ENCODE measurements around the gene MMP23B. TPM values are rescaled to one million over a fixed set of nuclear protein-coding genes. Genes with fewer than 3 reads are reported as not detected.
A peak's percentile ranks its signal among the peaks of the same experiment; 100 is the strongest.

Gene MMP23B
- total RNA-seq, 3 donors from 2014 or later: 7.2 to 8.7 (median 7.4) TPM

- intact Hi-C loops (cut with DNase I, micrococcal nuclease): no loop called here
- DNase-seq: peak; percentile 63 to 78 (median 69)
- Histone ChIP-seq H3K4me1 (ENCODE audit: low read depth) (peaks cover 23% of the 10 kb centered on the region), H3K36me3 (ENCODE audit: low read depth) (no peaks in the 10 kb centered on the region), H3K4me3 (peak overlapping the region; percentile 80), H3K9me3 (no peaks in the 10 kb centered on the region)
- TF ChIP-seq CTCF (IDR thresholded peaks at IDR 0.05): no peak
- ATAC-seq: peak; percentile 47
These were observed 15.8 kb upstream of the MMP23B start for GRCh38 chr1:1616045-1616790.

GRCh38 chr1:1616838-1617237 is 15.1 kb upstream of the MMP23B start:
- ATAC-seq (no peak), DNase-seq (peak in 1 of 3 donors; percentile 64)
- no peaks in the 10 kb centered on the region for H3K36me3 ChIP-seq (ENCODE audit: low read depth)
- no peaks in the 10 kb centered on the region for H3K9me3 ChIP-seq
- TF ChIP-seq CTCF (IDR thresholded peaks at IDR 0.05): no peak
- intact Hi-C loops (cut with DNase I, micrococcal nuclease): no loop called here
- H3K4me3 ChIP-seq: peak overlapping the region; percentile 80
- H3K4me1 ChIP-seq (ENCODE audit: low read depth): peaks cover 23% of the 10 kb centered on the region

GRCh38 chr1:1617516-1617915 is 14.5 kb upstream of the MMP23B start:
- H3K4me1 ChIP-seq (ENCODE audit: low read depth): peaks cover 23% of the 10 kb centered on the region
- no peak overlapping the region for H3K4me3 ChIP-seq
- H3K9me3 ChIP-seq: no peaks in the 10 kb centered on the region
- ATAC-seq: no peak
- DNase-seq: peak in 1 of 3 donors; percentile 37
- no peak for TF ChIP-seq CTCF (IDR thresholded peaks at IDR 0.05)
- intact Hi-C loops (cut with DNase I, micrococcal nuclease): no loop called here
- no peaks in the 10 kb centered on the region for H3K36me3 ChIP-seq (ENCODE audit: low read depth)

- ATAC-seq (no peak), DNase-seq (peak in 1 of 3 donors; percentile 49)
- H3K4me3 ChIP-seq: no peak overlapping the region
- H3K4me1 ChIP-seq (ENCODE audit: low read depth): peaks cover 23% of the 10 kb centered on the region
- no peaks in the 10 kb centered on the region for H3K36me3 ChIP-seq (ENCODE audit: low read depth)
- no peak for TF ChIP-seq CTCF (IDR thresholded peaks at IDR 0.05)
- H3K9me3 ChIP-seq: no peaks in the 10 kb centered on the region
- intact Hi-C loops (cut with DNase I, micrococcal nuclease): no loop called here
These were observed 14.0 kb upstream of the MMP23B start for GRCh38 chr1:1617925-1618324.

- Histone ChIP-seq H3K4me3 (no peak overlapping the region), H3K9me3 (no peaks in the 10 kb centered on the region), H3K36me3 (ENCODE audit: low read depth) (no peaks in the 10 kb centered on the region), H3K4me1 (ENCODE audit: low read depth) (peaks cover 23% of the 10 kb centered on the region)
- TF ChIP-seq CTCF (IDR thresholded peaks at IDR 0.05): no peak
- intact Hi-C loops (cut with DNase I, micrococcal nuclease): no loop called here
- ATAC-seq (no peak), DNase-seq (peak in 1 of 3 donors; percentile 54)
These were observed 13.4 kb upstream of the MMP23B start for GRCh38 chr1:1618396-1619068.
